Activated CD8-positive, alpha-beta memory T cell treated with anti-CD3 and anti-CD28 coated beads for 1 hour (primary cell): ENCODE measurements around the gene COL12A1.

ENCODE experiments used
- DNase-seq, 2 donors: peaks; one replicate each; pipeline ENCODE4 v3.0.0-alpha.2; 2020; ENCODE audit warnings: low read depth in 1 of 2; ENCODE audit errors: extremely low read depth in 1 of 2

Gene COL12A1

GRCh38 chr6:75180864-75181263 lies 25.0 kb downstream of the COL12A1 start:
- no peak for DNase-seq

GRCh38 chr6:75178757-75179156 lies 27.1 kb downstream of the COL12A1 start:
- no peak for DNase-seq

- no peak for DNase-seq
Measured at GRCh38 chr6:75176076-75176582, 29.7 kb downstream of the COL12A1 start.

- no peak for DNase-seq
Measured at GRCh38 chr6:75171986-75172385, 33.9 kb downstream of the COL12A1 start.

- no peak for DNase-seq
Measured at GRCh38 chr6:75171567-75171966, 34.3 kb downstream of the COL12A1 start.

GRCh38 chr6:75170691-75171560 lies 34.9 kb downstream of the COL12A1 start:
- DNase-seq = no peak

- no peak for DNase-seq
Measured at GRCh38 chr6:75169689-75170586, 35.9 kb downstream of the COL12A1 start.

GRCh38 chr6:75167851-75168250 lies 38.0 kb downstream of the COL12A1 start:
- DNase-seq = no peak

- no peak for DNase-seq
Measured at GRCh38 chr6:75167325-75167724, 38.5 kb downstream of the COL12A1 start.

- no peak for DNase-seq
Measured at GRCh38 chr6:75166773-75167172, 39.1 kb downstream of the COL12A1 start.

- DNase-seq = no peak
Measured at GRCh38 chr6:75166236-75166635, 39.6 kb downstream of the COL12A1 start.

- DNase-seq = no peak
Measured at GRCh38 chr6:75158176-75158575, 47.7 kb downstream of the COL12A1 start.

- no peak for DNase-seq
Measured at GRCh38 chr6:75157336-75157735, 48.5 kb downstream of the COL12A1 start.

- no peak for DNase-seq
Measured at GRCh38 chr6:75156186-75156878, 49.5 kb downstream of the COL12A1 start.

- no peak for DNase-seq
Measured at GRCh38 chr6:75155631-75156030, 50.2 kb downstream of the COL12A1 start.

GRCh38 chr6:75154973-75155372 lies 50.9 kb downstream of the COL12A1 start:
- DNase-seq = no peak

GRCh38 chr6:75150685-75151412 lies 55.0 kb downstream of the COL12A1 start:
- no peak for DNase-seq

- no peak for DNase-seq
Measured at GRCh38 chr6:75149696-75150095, 56.2 kb downstream of the COL12A1 start.

- DNase-seq = no peak
Measured at GRCh38 chr6:75149240-75149639, 56.6 kb downstream of the COL12A1 start.

GRCh38 chr6:75147512-75147911 lies 58.3 kb downstream of the COL12A1 start:
- no peak for DNase-seq
